ENCODE data around the gene PPM1M.

DNA sequence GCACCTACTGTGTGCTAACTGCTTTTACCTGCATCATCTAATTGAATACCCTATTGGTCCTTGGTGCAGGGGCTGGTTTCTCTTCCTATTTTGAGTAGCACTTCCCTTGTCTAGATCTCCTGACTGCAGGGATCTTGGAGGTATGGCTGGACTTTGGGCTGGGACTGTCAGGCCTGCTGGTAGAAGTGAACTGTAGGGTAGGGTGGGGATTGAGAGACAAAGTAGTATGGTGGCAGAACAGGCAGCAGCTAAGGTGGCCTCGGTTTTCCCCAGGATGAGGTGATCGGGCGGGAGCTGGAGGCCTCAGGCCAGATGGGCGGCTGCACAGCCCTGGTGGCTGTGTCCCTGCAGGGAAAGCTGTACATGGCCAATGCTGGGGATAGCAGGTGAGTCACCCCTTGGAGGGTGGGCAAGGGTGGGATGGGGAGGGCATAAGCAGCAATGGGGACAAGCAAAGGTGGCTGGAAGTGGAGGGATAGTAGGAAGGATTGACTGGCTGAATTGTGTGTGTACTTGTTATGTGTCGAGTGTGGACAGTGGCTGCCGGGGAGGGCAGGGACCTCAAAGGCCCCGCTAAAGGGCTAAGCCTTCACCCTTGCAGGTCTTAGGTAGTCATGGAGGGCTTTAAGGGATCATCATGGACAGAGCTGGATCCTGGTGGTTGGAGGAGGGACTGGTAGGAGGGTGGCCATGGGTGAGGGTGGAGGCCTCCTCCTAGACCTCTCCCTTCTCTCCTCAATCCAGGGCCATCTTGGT is 2.0 kb downstream of the PPM1M start:
- TF ChIP-seq, protein P1, sequence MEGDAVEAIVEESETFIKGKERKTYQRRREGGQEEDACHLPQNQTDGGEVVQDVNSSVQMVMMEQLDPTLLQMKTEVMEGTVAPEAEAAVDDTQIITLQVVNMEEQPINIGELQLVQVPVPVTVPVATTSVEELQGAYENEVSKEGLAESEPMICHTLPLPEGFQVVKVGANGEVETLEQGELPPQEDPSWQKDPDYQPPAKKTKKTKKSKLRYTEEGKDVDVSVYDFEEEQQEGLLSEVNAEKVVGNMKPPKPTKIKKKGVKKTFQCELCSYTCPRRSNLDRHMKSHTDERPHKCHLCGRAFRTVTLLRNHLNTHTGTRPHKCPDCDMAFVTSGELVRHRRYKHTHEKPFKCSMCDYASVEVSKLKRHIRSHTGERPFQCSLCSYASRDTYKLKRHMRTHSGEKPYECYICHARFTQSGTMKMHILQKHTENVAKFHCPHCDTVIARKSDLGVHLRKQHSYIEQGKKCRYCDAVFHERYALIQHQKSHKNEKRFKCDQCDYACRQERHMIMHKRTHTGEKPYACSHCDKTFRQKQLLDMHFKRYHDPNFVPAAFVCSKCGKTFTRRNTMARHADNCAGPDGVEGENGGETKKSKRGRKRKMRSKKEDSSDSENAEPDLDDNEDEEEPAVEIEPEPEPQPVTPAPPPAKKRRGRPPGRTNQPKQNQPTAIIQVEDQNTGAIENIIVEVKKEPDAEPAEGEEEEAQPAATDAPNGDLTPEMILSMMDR (IDR thresholded peaks at IDR 0.05) = no peak
- no peak for TF ChIP-seq POLR2A (IDR thresholded peaks at IDR 0.05)

All from body of pancreas (tissue), 4 donors.